Mesendoderm (in vitro differentiated cells): ENCODE results near the gene CTNNA1.
A peak's percentile ranks its signal among the peaks of the same experiment; 100 is the strongest.

Experiments used
- DNase-seq: peaks from one replicate; pipeline ENCODE4 v3.0.0; 2013
- H2AK5ac ChIP-seq: 2 replicates; pipeline ENCODE4 v1.6.1; 2013; ENCODE audit warnings: low read length, inconsistent platforms
- H2BK120ac ChIP-seq: 2 replicates; pipeline ENCODE4 v1.6.1; 2013; ENCODE audit warnings: low read depth, mild to moderate bottlenecking, low read length, moderate library complexity, mixed read lengths
- H2BK15ac ChIP-seq: replicated peaks from 2 replicates; pipeline ENCODE4 v1.6.1; 2013; ENCODE audit warnings: low read depth, mild to moderate bottlenecking, moderate library complexity
- H2BK5ac ChIP-seq: 2 replicates; pipeline ENCODE4 v1.6.1; 2013; ENCODE audit warnings: low read length, inconsistent platforms
- H3K18ac ChIP-seq: 2 replicates; pipeline ENCODE4 v1.6.1; 2013; ENCODE audit warnings: mild to moderate bottlenecking, low read length, mixed read lengths
- H3K23ac ChIP-seq: one replicate; pipeline ENCODE4 v1.6.1; 2013; ENCODE audit warnings: low read length
- H3K27ac ChIP-seq: 2 replicates; pipeline ENCODE4 v1.5.1; 2013; ENCODE audit warnings: low read depth, mild to moderate bottlenecking, inconsistent platforms, low read length, moderate library complexity
- H3K27me3 ChIP-seq: 2 replicates; pipeline ENCODE4 v1.6.1; 2013; ENCODE audit warnings: low read length, control low read depth, mild to moderate bottlenecking, inconsistent platforms; ENCODE audit not compliant: insufficient read depth, poor library complexity
- H3K36me3 ChIP-seq: 2 replicates; pipeline ENCODE4 v1.6.1; 2013; ENCODE audit warnings: low read length, inconsistent platforms; ENCODE audit not compliant: control insufficient read depth, insufficient read depth
- H3K4ac ChIP-seq: one replicate; pipeline ENCODE4 v1.6.1; 2013; ENCODE audit warnings: low read depth, mild to moderate bottlenecking, low read length, moderate library complexity
- H3K4me1 ChIP-seq: 2 replicates; pipeline ENCODE4 v1.6.1; 2013; ENCODE audit warnings: low read depth, low read length, inconsistent platforms; ENCODE audit not compliant: control insufficient read depth
- H3K4me2 ChIP-seq: 2 replicates; pipeline ENCODE4 v1.6.1; 2013; ENCODE audit warnings: low read length
- H3K4me3 ChIP-seq: 2 replicates; pipeline ENCODE4 v1.5.1; 2013; ENCODE audit warnings: mild to moderate bottlenecking, low read length
- H3K56ac ChIP-seq: one replicate; pipeline ENCODE4 v1.6.1; 2013; ENCODE audit warnings: low read length
- H3K79me1 ChIP-seq: 2 replicates; pipeline ENCODE4 v1.6.1; 2013; ENCODE audit warnings: low read length, inconsistent platforms
- H3K79me2 ChIP-seq: 2 replicates; pipeline ENCODE4 v1.6.1; 2013; ENCODE audit warnings: mild to moderate bottlenecking, low read length; ENCODE audit not compliant: control insufficient read depth, insufficient read depth
- H3K9ac ChIP-seq: 2 replicates; pipeline ENCODE4 v1.6.1; 2013; ENCODE audit warnings: low read length, inconsistent platforms
- H4K5ac ChIP-seq: one replicate; pipeline ENCODE4 v1.6.1; 2013; ENCODE audit warnings: low read length
- H4K8ac ChIP-seq: one replicate; pipeline ENCODE4 v1.6.1; 2013; ENCODE audit warnings: low read depth, mild to moderate bottlenecking, control low read depth, low read length, moderate library complexity
- WGBS: extraction: QIAGEN DNeasy Blood & Tissue Kit; methylation state at CpG from one replicate; pipeline ENCODE4 v1.1.7; 2013; ENCODE audit warnings: low lambda C conversion rate, missing lambda C conversion rate; ENCODE audit not compliant: insufficient coverage; ENCODE audit errors: extremely low coverage; 5-methylcytosine and 5-hydroxymethylcytosine counted together

The CTNNA1 gene

DNA sequence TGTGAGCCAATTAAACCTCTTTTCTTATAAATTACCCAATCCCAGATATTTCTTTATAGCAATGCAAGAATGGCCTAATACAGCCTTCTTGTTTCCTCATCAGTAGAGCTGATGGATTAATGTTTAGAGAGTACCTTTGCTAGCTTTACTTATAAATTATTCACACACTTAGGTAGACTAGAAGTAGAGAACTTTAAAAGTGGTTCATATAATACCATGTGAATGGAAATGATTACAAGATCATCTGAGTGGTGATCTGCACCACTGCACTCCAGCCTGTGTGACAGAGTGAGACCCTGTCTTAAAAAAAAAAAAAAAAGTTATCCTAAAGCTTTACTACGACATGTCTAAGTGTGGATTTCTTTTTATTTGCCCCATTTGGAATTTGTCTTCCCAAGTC, 145.1 kb downstream of the CTNNA1 start:
- no peaks in the 10 kb centered on the region for H3K79me2 ChIP-seq
- H3K56ac ChIP-seq = no peak overlapping the region
- WGBS = no CpG with 5 or more reads among the region's 1 CpG
- DNase-seq = no peak
- no peak overlapping the region for H3K4ac ChIP-seq
- H3K4me1 ChIP-seq = no peaks in the 10 kb centered on the region
- peaks cover under 1% of the 10 kb centered on the region for H3K79me1 ChIP-seq
- H3K27me3 ChIP-seq = no peaks in the 10 kb centered on the region
- no peak overlapping the region for H2BK120ac ChIP-seq
- no peak overlapping the region for H3K4me2 ChIP-seq
- no peak overlapping the region for H2BK5ac ChIP-seq
- peaks cover 2% of the 10 kb centered on the region for H3K36me3 ChIP-seq
- no peak overlapping the region for H3K23ac ChIP-seq
- no peak overlapping the region for H3K27ac ChIP-seq
- H4K8ac ChIP-seq = no peak overlapping the region
- H2BK15ac ChIP-seq = no peak overlapping the region
- H4K5ac ChIP-seq = no peak overlapping the region
- H3K18ac ChIP-seq = no peak overlapping the region
- no peak overlapping the region for H3K9ac ChIP-seq
- H2AK5ac ChIP-seq = no peak overlapping the region
- no peak overlapping the region for H3K4me3 ChIP-seq

DNA sequence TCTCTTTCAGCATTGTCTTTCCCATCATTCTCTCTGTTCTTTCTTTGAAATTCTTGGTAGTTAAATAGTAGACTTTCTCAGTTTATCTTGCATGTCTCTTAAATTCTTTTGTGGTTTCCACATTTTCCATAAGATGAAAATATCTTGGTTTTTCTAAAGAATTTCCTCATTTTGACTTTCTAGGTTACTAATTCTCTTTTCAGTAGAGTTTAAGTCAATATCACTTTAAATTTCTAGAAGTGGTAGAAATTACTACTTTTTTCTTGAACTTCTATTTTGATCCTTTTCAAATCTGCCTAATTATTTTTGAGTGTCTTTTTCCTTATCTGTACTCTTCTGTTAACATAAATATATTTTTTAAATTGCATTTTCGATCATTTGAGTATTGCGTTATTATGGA, 145.5 kb downstream of the CTNNA1 start:
- Histone ChIP-seq H3K36me3 (peaks cover 3% of the 10 kb centered on the region), H2AK5ac (no peak overlapping the region), H3K23ac (no peak overlapping the region), H3K56ac (no peak overlapping the region), H3K18ac (no peak overlapping the region), H3K9ac (no peak overlapping the region), H2BK5ac (no peak overlapping the region), H2BK120ac (no peak overlapping the region), H3K27me3 (no peaks in the 10 kb centered on the region), H3K79me1 (peaks cover 2% of the 10 kb centered on the region), H4K8ac (no peak overlapping the region), H3K4me2 (no peak overlapping the region), H3K4ac (no peak overlapping the region), H2BK15ac (no peak overlapping the region), H4K5ac (no peak overlapping the region), H3K79me2 (no peaks in the 10 kb centered on the region), H3K4me3 (no peak overlapping the region), H3K4me1 (no peaks in the 10 kb centered on the region), H3K27ac (no peak overlapping the region)
- WGBS = no CpG with 5 or more reads among the region's 2 CpGs
- DNase-seq = no peak

DNA sequence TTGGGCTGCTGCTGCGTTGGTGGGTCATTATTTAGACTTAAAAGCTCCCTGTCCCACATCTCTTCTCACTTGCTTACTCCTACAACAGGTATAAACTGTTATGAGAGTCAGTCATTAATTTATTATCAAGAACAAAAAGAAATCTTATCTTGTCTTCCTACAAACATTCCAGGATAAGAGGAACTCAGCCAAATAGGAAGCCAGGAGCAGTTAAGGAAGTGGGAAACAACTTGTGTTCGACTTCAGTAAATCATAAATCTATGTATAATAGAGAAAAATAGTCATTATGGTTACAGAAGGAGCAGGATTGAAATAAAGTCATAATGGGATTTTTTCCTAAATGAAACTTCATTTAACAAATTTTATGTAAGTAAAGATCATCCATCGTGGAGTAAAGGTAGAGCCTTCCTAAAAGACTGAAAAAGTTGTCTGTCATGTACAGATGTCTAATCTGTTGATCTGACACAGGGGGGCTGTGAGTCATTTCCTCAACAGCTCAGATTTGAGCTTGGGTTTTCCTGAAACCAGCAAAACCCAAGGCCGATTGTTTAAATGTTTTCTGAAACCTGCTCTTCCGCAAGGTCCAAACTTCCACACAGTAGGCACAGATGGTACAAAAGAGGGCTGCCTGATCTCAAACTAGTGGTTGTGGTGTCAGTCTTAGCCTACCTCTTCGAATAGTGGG, 147.2 kb downstream of the CTNNA1 start:
- H4K5ac ChIP-seq = no peak overlapping the region
- H3K79me1 ChIP-seq = peaks cover 2% of the 10 kb centered on the region
- no peak overlapping the region for H3K18ac ChIP-seq
- no peak overlapping the region for H2BK120ac ChIP-seq
- H3K27ac ChIP-seq = no peak overlapping the region
- no peak overlapping the region for H3K9ac ChIP-seq
- no peak overlapping the region for H2BK15ac ChIP-seq
- H3K36me3 ChIP-seq = peaks cover 7% of the 10 kb centered on the region
- no peak for DNase-seq
- H3K79me2 ChIP-seq = no peaks in the 10 kb centered on the region
- no peak overlapping the region for H3K23ac ChIP-seq
- no peak overlapping the region for H2BK5ac ChIP-seq
- WGBS = no CpG with 5 or more reads among the region's 6 CpGs
- no peak overlapping the region for H2AK5ac ChIP-seq
- H3K4me2 ChIP-seq = no peak overlapping the region
- no peaks in the 10 kb centered on the region for H3K4me1 ChIP-seq
- no peak overlapping the region for H4K8ac ChIP-seq
- no peaks in the 10 kb centered on the region for H3K27me3 ChIP-seq
- no peak overlapping the region for H3K4ac ChIP-seq
- no peak overlapping the region for H3K4me3 ChIP-seq
- H3K56ac ChIP-seq = no peak overlapping the region

DNA sequence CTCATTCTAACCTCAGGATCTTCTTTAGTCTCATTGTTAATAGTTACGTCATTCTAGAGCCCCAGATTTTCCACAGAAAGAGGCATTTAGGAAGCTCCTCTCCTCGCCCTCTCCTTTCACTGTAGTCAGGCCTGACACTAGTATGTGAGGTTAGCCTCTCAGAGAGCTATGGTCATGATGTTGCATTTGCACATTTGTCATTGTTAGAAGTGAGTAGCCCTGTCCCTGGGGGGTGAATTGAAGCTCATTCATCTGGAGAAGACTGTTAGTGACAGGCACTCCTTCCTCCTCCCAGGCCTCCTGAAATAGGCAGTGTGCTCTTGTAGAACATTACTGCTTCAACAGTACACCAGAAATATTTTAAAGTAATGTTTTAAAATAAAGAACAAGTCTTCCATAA, 148.5 kb downstream of the CTNNA1 start:
- DNase-seq = peak; percentile 37
- Histone ChIP-seq H3K23ac (no peak overlapping the region), H2BK5ac (no peak overlapping the region), H3K79me2 (no peaks in the 10 kb centered on the region), H3K4me3 (no peak overlapping the region), H3K79me1 (peaks cover 2% of the 10 kb centered on the region), H3K4ac (no peak overlapping the region), H4K5ac (no peak overlapping the region), H3K27me3 (no peaks in the 10 kb centered on the region), H3K27ac (no peak overlapping the region), H3K4me1 (no peaks in the 10 kb centered on the region), H2BK15ac (no peak overlapping the region), H2AK5ac (no peak overlapping the region), H2BK120ac (no peak overlapping the region), H3K18ac (no peak overlapping the region), H3K4me2 (no peak overlapping the region), H4K8ac (no peak overlapping the region), H3K56ac (no peak overlapping the region), H3K9ac (no peak overlapping the region), H3K36me3 (peaks cover 7% of the 10 kb centered on the region)
- WGBS = no CpG with 5 or more reads among the region's 2 CpGs

DNA sequence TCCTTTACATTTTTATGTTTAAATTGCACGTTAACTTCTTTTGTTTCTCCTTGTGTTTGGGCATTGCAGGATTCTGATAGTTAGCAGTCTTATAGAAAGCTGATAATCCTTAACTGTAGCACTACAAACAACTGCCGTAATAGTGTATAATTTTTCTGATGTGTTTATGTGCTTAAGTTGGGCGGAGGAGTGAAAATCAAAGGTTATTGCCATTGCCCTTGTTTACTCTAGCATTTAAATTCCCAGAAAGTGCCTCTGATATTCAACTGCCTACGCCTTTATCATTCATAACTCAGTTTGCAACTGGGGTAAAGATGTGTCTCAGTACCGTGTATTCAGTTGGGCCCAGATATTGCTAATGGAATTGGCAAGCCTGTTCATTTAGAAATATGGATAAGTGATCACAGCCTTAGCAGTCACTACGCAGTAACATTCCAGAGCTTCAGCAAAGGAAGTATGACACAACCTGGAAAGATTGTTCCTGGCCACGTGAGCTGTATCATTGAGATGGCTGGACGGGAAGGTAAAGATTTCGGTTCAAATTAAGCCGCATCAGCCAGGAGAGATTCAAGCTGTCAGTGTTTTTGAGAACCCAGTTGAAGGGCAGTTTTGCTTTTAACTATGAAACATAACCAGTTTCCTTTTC, 150.0 kb downstream of the CTNNA1 start:
- no peaks in the 10 kb centered on the region for H3K4me1 ChIP-seq
- no peak overlapping the region for H3K9ac ChIP-seq
- H3K36me3 ChIP-seq = peaks cover 7% of the 10 kb centered on the region
- no peak overlapping the region for H2BK5ac ChIP-seq
- H3K27me3 ChIP-seq = no peaks in the 10 kb centered on the region
- H3K4ac ChIP-seq = no peak overlapping the region
- no peak overlapping the region for H4K5ac ChIP-seq
- H2BK15ac ChIP-seq = no peak overlapping the region
- H3K27ac ChIP-seq = no peak overlapping the region
- DNase-seq = no peak
- no peak overlapping the region for H3K23ac ChIP-seq
- no peak overlapping the region for H4K8ac ChIP-seq
- H2BK120ac ChIP-seq = no peak overlapping the region
- H3K56ac ChIP-seq = no peak overlapping the region
- H3K79me2 ChIP-seq = no peaks in the 10 kb centered on the region
- no peak overlapping the region for H2AK5ac ChIP-seq
- H3K4me2 ChIP-seq = no peak overlapping the region
- no peak overlapping the region for H3K4me3 ChIP-seq
- H3K18ac ChIP-seq = no peak overlapping the region
- WGBS = no CpG with 5 or more reads among the region's 10 CpGs
- peaks cover 2% of the 10 kb centered on the region for H3K79me1 ChIP-seq

DNA sequence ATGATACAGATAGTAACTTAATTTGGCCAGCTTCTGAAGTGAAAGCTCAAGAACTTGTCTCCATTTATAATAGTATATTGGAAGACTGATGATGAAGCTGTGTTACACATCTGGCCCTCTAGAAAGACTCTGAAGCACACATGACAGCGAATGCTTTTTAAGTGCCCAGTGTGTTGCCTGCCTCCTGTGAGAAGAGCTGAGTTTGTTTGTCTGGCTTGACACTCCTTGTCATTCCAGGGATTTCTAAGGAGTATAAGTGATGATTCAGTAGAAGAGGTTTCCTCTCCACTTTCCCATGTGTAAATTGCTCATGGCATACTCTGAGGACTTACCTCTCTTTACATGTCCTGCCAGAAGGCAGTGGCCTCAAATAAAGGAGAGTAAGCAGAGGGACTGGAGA, 152.3 kb downstream of the CTNNA1 start:
- Histone ChIP-seq H4K8ac (no peak overlapping the region), H3K9ac (no peak overlapping the region), H3K79me2 (no peaks in the 10 kb centered on the region), H3K79me1 (peaks cover 2% of the 10 kb centered on the region), H4K5ac (no peak overlapping the region), H3K4ac (no peak overlapping the region), H3K18ac (no peak overlapping the region), H2AK5ac (no peak overlapping the region), H3K27ac (no peak overlapping the region), H3K4me3 (no peak overlapping the region), H2BK120ac (no peak overlapping the region), H2BK15ac (no peak overlapping the region), H2BK5ac (no peak overlapping the region), H3K4me1 (no peaks in the 10 kb centered on the region), H3K23ac (no peak overlapping the region), H3K27me3 (no peaks in the 10 kb centered on the region), H3K36me3 (peaks cover 7% of the 10 kb centered on the region), H3K56ac (no peak overlapping the region), H3K4me2 (no peak overlapping the region)
- DNase-seq = peak; percentile 77
- WGBS = no CpG with 5 or more reads among the region's 1 CpG
